HG03565 (cell line): ENCODE measurements around the gene ZNF738.

Experiments
- ATAC-seq: cut with Tn5 transposase; IDR thresholded peaks from one replicate; pipeline ENCODE4 v1.9.1; 2021; ENCODE audit warnings: mild to moderate bottlenecking, moderate library complexity; ENCODE audit not compliant: unreplicated experiment

ZNF738 gene

GRCh38 chr19:21422244-21422643, 63.4 kb downstream of the ZNF738 start:
- no peak for ATAC-seq

DNA sequence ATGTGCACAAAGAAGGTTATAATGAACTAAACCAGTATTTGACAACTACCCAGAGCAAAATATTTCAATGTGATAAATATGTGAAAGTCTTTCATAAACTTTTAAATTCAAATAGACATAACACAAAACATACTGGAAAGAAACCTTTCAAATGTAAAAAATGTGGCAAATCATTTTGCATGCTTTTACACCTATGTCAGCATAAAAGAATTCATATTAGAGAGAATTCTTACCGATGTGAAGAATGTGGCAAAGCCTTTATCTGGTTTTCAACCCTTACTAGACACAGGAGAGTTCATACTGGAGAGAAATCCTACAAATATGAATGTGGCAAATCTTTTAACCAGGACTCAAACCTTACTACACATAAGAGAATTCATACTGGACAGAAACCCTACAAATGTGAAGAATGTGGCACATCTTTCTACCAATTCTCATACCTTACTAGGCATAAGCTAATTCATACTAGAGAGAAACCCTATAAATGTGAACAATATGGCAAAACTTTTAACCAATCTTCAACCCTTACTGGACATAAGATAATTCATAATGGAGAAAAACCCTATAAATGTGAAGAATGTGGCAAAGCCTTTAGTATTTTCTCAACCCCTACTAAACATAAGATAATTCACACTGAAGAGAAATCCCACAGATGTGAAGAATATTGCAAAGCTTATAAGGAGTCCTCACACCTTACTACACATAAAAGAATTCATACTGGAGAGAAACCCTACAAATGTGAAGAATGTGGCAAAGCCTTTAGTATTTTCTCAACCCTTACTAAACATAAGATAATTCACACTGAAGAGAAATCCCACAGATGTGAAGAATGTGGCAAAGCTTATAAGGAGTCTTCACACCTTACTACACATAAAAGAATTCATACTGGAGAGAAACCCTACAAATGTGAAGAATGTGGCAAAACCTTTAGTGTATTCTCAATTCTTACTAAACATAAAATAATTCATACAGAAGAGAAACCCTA, 64.5 kb downstream of the ZNF738 start:
- no peak for ATAC-seq
